Measurements from ENCODE around the gene HTR4. TPM values are rescaled to one million over a fixed set of nuclear protein-coding genes. Genes with fewer than 3 reads are reported as not detected.

HTR4 gene
- polyA plus RNA-seq, 1 of the 3 experiments (the other 2 are of a cell fraction) = not detected

- CTCF ChIA-PET = no interaction called here
- H4K20me1 ChIP-seq (ENCODE audit: insufficient read depth) = no peaks in the 10 kb centered on the region
- H3K9ac ChIP-seq = no peak overlapping the region
- WGBS (ENCODE audit: low lambda C conversion rate) = 47% methylated on average over 9 of the region's 9 CpGs
- no peaks in the 10 kb centered on the region for H3K9me2 ChIP-seq
- H3K4me1 ChIP-seq (ENCODE audit: control insufficient read depth in 1 of 2, insufficient read depth in 2 of 2, low read depth in 1 of 2, low read length in 1 of 2) = no peaks in the 10 kb centered on the region
- H3K36me3 ChIP-seq (replicated peaks in 1 of 2; ENCODE audit: control insufficient read depth in 1 of 2, insufficient read depth in 2 of 2, low read length in 1 of 2) = no peaks in the 10 kb centered on the region
- H3K27ac ChIP-seq (ENCODE audit: low read depth in 2 of 2, low read length in 1 of 2) = no peak overlapping the region
- DNase-seq = no peak
- no peaks in the 10 kb centered on the region for H3F3A ChIP-seq (replicated peaks; ENCODE audit: insufficient read depth)
- H2AFZ ChIP-seq (ENCODE audit: low read depth) = no peak overlapping the region
- H3K9me3 ChIP-seq = peaks cover 4% of the 10 kb centered on the region; the same call in 1 of the 2 replicates
- H3K27me3 ChIP-seq (ENCODE audit: insufficient read depth) = no peaks in the 10 kb centered on the region
- H3K4me3 ChIP-seq (ENCODE audit: low read depth in 2 of 2, low read length in 1 of 2) = no peak overlapping the region
- no peak overlapping the region for H3K4me2 ChIP-seq
- no peaks in the 10 kb centered on the region for H3K79me2 ChIP-seq (ENCODE audit: insufficient read depth)
- TF ChIP-seq FOXM1 (IDR thresholded peaks at IDR 0.05; ENCODE audit: low read depth) (no peak), TEAD4 (IDR thresholded peaks at IDR 0.05; ENCODE audit: borderline replicate concordance, insufficient read depth) (no peak), USF1 (IDR thresholded peaks at IDR 0.05; ENCODE audit: borderline replicate concordance, low read depth) (no peak), NRF1 (IDR thresholded peaks at IDR 0.05; ENCODE audit: low read depth, low read length) (no peak), YY1 (IDR thresholded peaks at IDR 0.05; ENCODE audit: low read depth) (no peak), ZBTB33 (IDR thresholded peaks at IDR 0.05; ENCODE audit: borderline replicate concordance, low read depth) (no peak), MXI1 (IDR thresholded peaks at IDR 0.05; ENCODE audit: low read depth, low read length) (no peak), RFX5 (IDR thresholded peaks at IDR 0.05; ENCODE audit: low read length) (no peak), ELF1 (IDR thresholded peaks at IDR 0.05) (no peak), RXRA (IDR thresholded peaks at IDR 0.05; ENCODE audit: borderline replicate concordance, low read depth) (no peak), POLR2AphosphoS5 (IDR thresholded peaks at IDR 0.05; ENCODE audit: low read depth, low read length) (no peak), SMC3 (IDR thresholded peaks at IDR 0.05; ENCODE audit: low read depth, low read length) (no peak)
- TF ChIP-seq, protein P1, sequence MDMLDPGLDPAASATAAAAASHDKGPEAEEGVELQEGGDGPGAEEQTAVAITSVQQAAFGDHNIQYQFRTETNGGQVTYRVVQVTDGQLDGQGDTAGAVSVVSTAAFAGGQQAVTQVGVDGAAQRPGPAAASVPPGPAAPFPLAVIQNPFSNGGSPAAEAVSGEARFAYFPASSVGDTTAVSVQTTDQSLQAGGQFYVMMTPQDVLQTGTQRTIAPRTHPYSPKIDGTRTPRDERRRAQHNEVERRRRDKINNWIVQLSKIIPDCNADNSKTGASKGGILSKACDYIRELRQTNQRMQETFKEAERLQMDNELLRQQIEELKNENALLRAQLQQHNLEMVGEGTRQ (IDR thresholded peaks at IDR 0.05; ENCODE audit: borderline replicate concordance, low read depth, low read length) = no peak
- POLR2A ChIA-PET = no interaction called here
Measured at GRCh38 chr5:148512498-148512897, 141.8 kb downstream of the HTR4 start.

- TF ChIP-seq EP300 (IDR thresholded peaks at IDR 0.05; ENCODE audit: borderline replicate concordance in 1 of 2, low read depth in 1 of 2, low read length in 1 of 2) (no peak), PBX3 (IDR thresholded peaks at IDR 0.05) (no peak), YY1 (IDR thresholded peaks at IDR 0.05; ENCODE audit: low read depth) (no peak), ELF1 (IDR thresholded peaks at IDR 0.05) (no peak), MXI1 (IDR thresholded peaks at IDR 0.05; ENCODE audit: low read depth, low read length) (no peak), GATA2 (CRISPR knock-in tag; IDR thresholded peaks at IDR 0.05) (no peak), NFIC (IDR thresholded peaks at IDR 0.05; ENCODE audit: borderline replicate concordance) (no peak)
- no peak overlapping the region for H2AFZ ChIP-seq (ENCODE audit: low read depth)
- 0% methylated on average over 1 of the region's 1 CpG for WGBS (ENCODE audit: low lambda C conversion rate)
- no peak overlapping the region for H3K9ac ChIP-seq
- ChIA-PET POLR2A (no interaction called here), CTCF (no interaction called here)
- DNase-seq = no peak
- no peaks in the 10 kb centered on the region for H3K27me3 ChIP-seq (ENCODE audit: insufficient read depth)
- no peaks in the 10 kb centered on the region for H3K9me2 ChIP-seq
- H3K9me3 ChIP-seq = peaks cover 4% of the 10 kb centered on the region; the same call in 1 of the 2 replicates
- H3F3A ChIP-seq (replicated peaks; ENCODE audit: insufficient read depth) = no peaks in the 10 kb centered on the region
- H3K4me3 ChIP-seq (ENCODE audit: low read depth in 2 of 2, low read length in 1 of 2) = no peak overlapping the region
- no peaks in the 10 kb centered on the region for H3K79me2 ChIP-seq (ENCODE audit: insufficient read depth)
- no peaks in the 10 kb centered on the region for H3K36me3 ChIP-seq (replicated peaks in 1 of 2; ENCODE audit: control insufficient read depth in 1 of 2, insufficient read depth in 2 of 2, low read length in 1 of 2)
- no peaks in the 10 kb centered on the region for H3K4me1 ChIP-seq (ENCODE audit: control insufficient read depth in 1 of 2, insufficient read depth in 2 of 2, low read depth in 1 of 2, low read length in 1 of 2)
- H4K20me1 ChIP-seq (ENCODE audit: insufficient read depth) = no peaks in the 10 kb centered on the region
- H3K27ac ChIP-seq (ENCODE audit: low read depth in 2 of 2, low read length in 1 of 2) = no peak overlapping the region
- no peak overlapping the region for H3K4me2 ChIP-seq
Measured at GRCh38 chr5:148511810-148512347, 142.4 kb downstream of the HTR4 start.

Data from SK-N-SH (cell line).